CD14-positive monocyte (primary cell): Measurements from ENCODE around the gene DENND2D. TPM values are rescaled to one million over a fixed set of nuclear protein-coding genes. Genes with fewer than 3 reads are reported as not detected.

Experiments used
- DNase-seq, 3 donors: peaks; one replicate each; pipeline ENCODE4 v3.0.0-alpha.2; 2011 to 2022
- H2AFZ ChIP-seq: 2 replicates; pipeline ENCODE4 v1.6.0; 2012; ENCODE audit warnings: mild to moderate bottlenecking, low read depth, low read length, inconsistent platforms; ENCODE audit not compliant: insufficient read depth, poor library complexity, severe bottlenecking
- H3K27ac ChIP-seq, 2 donors: 1 replicate in 1 of 2; 2 replicates in 1 of 2; pipeline ENCODE4 v1.5.1; 2012 to 2013; ENCODE audit warnings: low read length in 2 of 2, control low read depth in 1 of 2, inconsistent platforms in 1 of 2, low read depth in 1 of 2, mild to moderate bottlenecking in 1 of 2
- H3K27me3 ChIP-seq, 2 donors: one replicate each; pipeline versions ENCODE4 v1.6.0 to v1.6.1; 2011 to 2013; ENCODE audit warnings: low read length in 2 of 2; ENCODE audit not compliant: control insufficient read depth in 2 of 2, insufficient read depth in 2 of 2
- H3K36me3 ChIP-seq, 2 donors: replicated peaks in 1 of 2; 1 replicate in 1 of 2; 2 replicates in 1 of 2; pipeline versions ENCODE4 v1.5.1 to v1.6.1; 2012 to 2013; ENCODE audit warnings: low read length in 2 of 2, control low read depth in 1 of 2, inconsistent platforms in 1 of 2, mild to moderate bottlenecking in 1 of 2; ENCODE audit not compliant: insufficient read depth in 2 of 2, control insufficient read depth in 1 of 2
- H3K4me1 ChIP-seq, 2 donors: 1 replicate in 1 of 2; 2 replicates in 1 of 2; pipeline versions ENCODE4 v1.5.1 to v1.6.1; 2012 to 2013; ENCODE audit warnings: low read length in 2 of 2, control low read depth in 1 of 2, inconsistent platforms in 1 of 2, mild to moderate bottlenecking in 1 of 2, moderate library complexity in 1 of 2; ENCODE audit not compliant: insufficient read depth in 2 of 2, control insufficient read depth in 1 of 2
- H3K4me2 ChIP-seq: replicated peaks from 2 replicates; pipeline ENCODE3; 2012; ENCODE audit warnings: low read length, moderate library complexity, mild to moderate bottlenecking; ENCODE audit not compliant: poor library complexity, severe bottlenecking; ENCODE audit errors: extremely low read depth
- H3K4me3 ChIP-seq, 3 experiments: fragments of 200-600 bp in 1 of 3; sonication (generic) in 1 of 3; replicated peaks in 1 of 3; 1 replicate in 2 of 3; 2 replicates in 1 of 3; pipeline ENCODE4 v1.5.1; 2011 to 2013; ENCODE audit warnings: low read length in 3 of 3, mild to moderate bottlenecking in 3 of 3, control low read depth in 2 of 3, low read depth in 2 of 3, inconsistent platforms in 1 of 3, moderate library complexity in 1 of 3
- H3K79me2 ChIP-seq: 2 replicates; pipeline ENCODE4 v1.6.0; 2012; ENCODE audit warnings: mild to moderate bottlenecking, control low read depth, inconsistent platforms, low read length, moderate library complexity; ENCODE audit not compliant: insufficient read depth
- H3K9ac ChIP-seq: 2 replicates; pipeline ENCODE4 v1.6.0; 2017; ENCODE audit warnings: low read length, mild to moderate bottlenecking; ENCODE audit not compliant: insufficient read depth, poor library complexity, severe bottlenecking
- H3K9me3 ChIP-seq, 2 donors: replicated peaks in 1 of 2; 1 replicate in 1 of 2; 2 replicates in 1 of 2; pipeline versions ENCODE4 v1.5.1 to v1.6.1; 2012 to 2013; ENCODE audit warnings: low read length in 2 of 2, control low read depth in 1 of 2; ENCODE audit not compliant: control insufficient read depth in 1 of 2, insufficient read depth in 1 of 2
- H4K20me1 ChIP-seq: 2 replicates; pipeline ENCODE4 v1.6.0; 2012; ENCODE audit warnings: mild to moderate bottlenecking, low read length, control low read depth, moderate library complexity; ENCODE audit not compliant: insufficient read depth
- H3K27ac Mint-ChIP-seq, 7 donors: one replicate each; pipeline ENCODE4 v1.8.0; 2020; ENCODE audit warnings: mild to moderate bottlenecking in 7 of 7, mixed read lengths in 7 of 7, moderate library complexity in 6 of 7, inconsistent platforms in 2 of 7
- H3K27me3 Mint-ChIP-seq, 3 donors: one replicate each; pipeline ENCODE4 v1.8.0; 2021 to 2022; ENCODE audit warnings: low read depth in 3 of 3, mild to moderate bottlenecking in 3 of 3, mixed read lengths in 3 of 3, moderate library complexity in 3 of 3, inconsistent platforms in 1 of 3
- H3K36me3 Mint-ChIP-seq, 2 donors: one replicate each; pipeline ENCODE4 v1.8.0; 2020; ENCODE audit warnings: mixed read lengths in 2 of 2, inconsistent platforms in 1 of 2, mild to moderate bottlenecking in 1 of 2
- H3K4me1 Mint-ChIP-seq: one replicate; pipeline ENCODE4 v1.8.0; 2020; ENCODE audit warnings: mild to moderate bottlenecking, mixed read lengths
- H3K4me3 Mint-ChIP-seq, 2 donors: one replicate each; pipeline ENCODE4 v1.8.0; 2020; ENCODE audit warnings: mild to moderate bottlenecking in 2 of 2, mixed read lengths in 2 of 2, moderate library complexity in 1 of 2
- H3K9me3 Mint-ChIP-seq, 7 donors: one replicate each; pipeline ENCODE4 v1.8.0; 2020 to 2022; ENCODE audit warnings: mixed read lengths in 7 of 7, mild to moderate bottlenecking in 6 of 7, moderate library complexity in 6 of 7, inconsistent platforms in 2 of 7
- WGBS: methylation state at CpG from one replicate; pipeline ENCODE4 v1.1.5; 2013; ENCODE audit warnings: missing lambda C conversion rate; ENCODE audit not compliant: insufficient coverage; 5-methylcytosine and 5-hydroxymethylcytosine counted together
- intact Hi-C, 2 donors: fragments of 100-400 bp; cut with micrococcal nuclease; formaldehyde crosslinking; loops; one replicate each; pipeline versions ENCODE4 v1.15.0 to v1.15.1; 2023
- polyA plus RNA-seq, 3 donors: library from polyadenylated mRNA; depleted of rRNA in 1 of 3; unstranded in 2 of 3; stranded (reverse) in 1 of 3; fragments of 300-500 nt in 2 of 3; fragments of >200 nt in 1 of 3; fragmentation: Illumina TruSeq in 2 of 3; gene quantifications; 1 replicate in 2 of 3; 2 replicates in 1 of 3; pipeline ENCODE4 v1.2.3, GENCODE V29; 2012 to 2021
- TF ChIP-seq, protein P1 (sequence below): fragments of 200-600 bp; IDR thresholded peaks from one replicate; pipeline ENCODE4 v1.8.0; 2022; ENCODE audit warnings: antibody characterized with exemption, mild to moderate bottlenecking

DENND2D gene
- polyA plus RNA-seq, 3 donors, result 19.1 to 24.0 (median 22.4) TPM

DNA sequence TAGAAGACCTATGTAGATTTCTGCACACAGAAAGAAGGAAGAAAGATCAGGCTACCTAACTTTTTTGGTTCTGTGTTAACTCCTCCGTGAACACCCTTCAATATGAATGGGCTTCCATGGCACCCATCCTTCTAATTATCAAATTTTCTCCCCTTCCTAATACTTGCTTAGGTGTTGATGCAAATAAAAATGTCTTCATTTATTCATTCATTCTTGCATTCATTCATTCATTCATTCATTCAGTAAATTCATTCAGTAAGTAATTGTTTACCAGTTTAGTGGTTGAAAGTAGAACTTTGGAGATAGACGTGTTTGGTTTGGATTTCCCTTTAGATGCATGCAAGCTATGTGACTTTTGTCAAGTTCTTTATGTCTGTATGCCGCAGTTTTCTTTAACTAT is 31.7 kb upstream of the DENND2D start:
- no peak overlapping the region for H3K4me2 ChIP-seq
- TF ChIP-seq, protein P1, sequence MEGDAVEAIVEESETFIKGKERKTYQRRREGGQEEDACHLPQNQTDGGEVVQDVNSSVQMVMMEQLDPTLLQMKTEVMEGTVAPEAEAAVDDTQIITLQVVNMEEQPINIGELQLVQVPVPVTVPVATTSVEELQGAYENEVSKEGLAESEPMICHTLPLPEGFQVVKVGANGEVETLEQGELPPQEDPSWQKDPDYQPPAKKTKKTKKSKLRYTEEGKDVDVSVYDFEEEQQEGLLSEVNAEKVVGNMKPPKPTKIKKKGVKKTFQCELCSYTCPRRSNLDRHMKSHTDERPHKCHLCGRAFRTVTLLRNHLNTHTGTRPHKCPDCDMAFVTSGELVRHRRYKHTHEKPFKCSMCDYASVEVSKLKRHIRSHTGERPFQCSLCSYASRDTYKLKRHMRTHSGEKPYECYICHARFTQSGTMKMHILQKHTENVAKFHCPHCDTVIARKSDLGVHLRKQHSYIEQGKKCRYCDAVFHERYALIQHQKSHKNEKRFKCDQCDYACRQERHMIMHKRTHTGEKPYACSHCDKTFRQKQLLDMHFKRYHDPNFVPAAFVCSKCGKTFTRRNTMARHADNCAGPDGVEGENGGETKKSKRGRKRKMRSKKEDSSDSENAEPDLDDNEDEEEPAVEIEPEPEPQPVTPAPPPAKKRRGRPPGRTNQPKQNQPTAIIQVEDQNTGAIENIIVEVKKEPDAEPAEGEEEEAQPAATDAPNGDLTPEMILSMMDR, result no peak

DNA sequence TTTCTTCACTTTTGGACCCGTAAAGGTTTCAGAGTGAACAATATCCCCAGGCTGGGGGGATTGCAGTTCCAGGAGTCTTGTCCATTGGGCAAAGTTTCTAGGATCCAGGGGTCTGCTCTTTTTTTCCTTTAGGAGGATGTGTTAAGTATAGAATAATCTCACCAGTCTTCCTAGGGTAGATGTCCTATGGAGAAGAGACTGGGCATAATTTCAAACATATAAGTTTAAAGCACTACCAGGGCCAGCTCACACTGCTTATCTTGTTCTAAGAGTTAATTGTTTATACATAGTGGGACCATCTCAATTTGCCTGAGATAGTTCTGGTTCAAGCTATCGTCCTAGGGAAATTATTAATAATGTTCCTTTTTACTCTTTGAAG is 28.3 kb upstream of the DENND2D start:
- intact Hi-C loops, result loop anchor here in 1 of 2 donors (10.0 kb wide), 2 partner anchors 116 to 176 kb away; no protein-coding TSS in a partner anchor
- H3K79me2 ChIP-seq, result no peaks in the 10 kb centered on the region
- no peak overlapping the region for H3K27ac ChIP-seq
- Mint-ChIP-seq H3K9me3 (no peaks in the 10 kb centered on the region), H3K27ac (no peak overlapping the region), H3K36me3 (no peaks in the 10 kb centered on the region), H3K27me3 (peaks cover 0 to 2% (median 0%) of the 10 kb centered on the region in 3 donors), H3K4me3 (no peak overlapping the region), H3K4me1 (peaks cover 26% of the 10 kb centered on the region)
- H2AFZ ChIP-seq, result no peak overlapping the region
- TF ChIP-seq, protein P1, result no peak
- H3K9ac ChIP-seq, result no peak overlapping the region
- no peak for DNase-seq
- peaks cover 19 to 22% of the 10 kb centered on the region in 2 donors for H3K4me1 ChIP-seq
- no peaks in the 10 kb centered on the region for H3K9me3 ChIP-seq
- no peak overlapping the region for H3K4me3 ChIP-seq
- no peaks in the 10 kb centered on the region for H3K36me3 ChIP-seq
- H3K4me2 ChIP-seq, result no peak overlapping the region
- no peaks in the 10 kb centered on the region for H3K27me3 ChIP-seq
- WGBS, result no CpG with 5 or more reads among the region's 2 CpGs
- no peaks in the 10 kb centered on the region for H4K20me1 ChIP-seq

More for the DNA sequence above, 31.7 kb upstream of the DENND2D start:
- DNase-seq, result no peak
- H3K9ac ChIP-seq, result no peak overlapping the region
- no peak overlapping the region for H3K27ac Mint-ChIP-seq
- H3K4me3 Mint-ChIP-seq, result no peak overlapping the region
- no peak overlapping the region for H3K27ac ChIP-seq
- H3K27me3 Mint-ChIP-seq, result peaks cover 4 to 17% (median 7%) of the 10 kb centered on the region in 3 donors
- peaks cover 12 to 15% of the 10 kb centered on the region in 2 donors for H3K4me1 ChIP-seq
- peaks cover 2 to 6% of the 10 kb centered on the region in 2 donors for H3K27me3 ChIP-seq
- H3K4me3 ChIP-seq, result no peak overlapping the region
- intact Hi-C loops, result no loop called here
- no CpG with 5 or more reads among the region's 3 CpGs for WGBS
- no peaks in the 10 kb centered on the region for H3K36me3 ChIP-seq
- no peaks in the 10 kb centered on the region for H4K20me1 ChIP-seq
- H3K4me1 Mint-ChIP-seq, result peaks cover 16% of the 10 kb centered on the region
- H3K79me2 ChIP-seq, result no peaks in the 10 kb centered on the region
- no peak overlapping the region for H2AFZ ChIP-seq
- H3K36me3 Mint-ChIP-seq, result no peaks in the 10 kb centered on the region
- H3K9me3 Mint-ChIP-seq, result peaks cover 0 to 2% (median 0%) of the 10 kb centered on the region in 7 donors
- no peaks in the 10 kb centered on the region for H3K9me3 ChIP-seq
